Measurements from ENCODE around the gene WIPI1.
"Not testable (repeated sequence)": the region's sequence is repeated elsewhere in the genome, so short reads cannot be mapped to it uniquely, and the experiment has no call there.

The WIPI1 gene

GRCh38 chr17:68385490-68386215 lies 71.6 kb downstream of the WIPI1 start:
- FAIRE-seq = no peak
- no peak for DNase-seq (ENCODE audit: low spot score)

- FAIRE-seq (no peak), DNase-seq (ENCODE audit: low spot score) (no peak)
Observed at GRCh38 chr17:68384941-68385340, 72.4 kb downstream of the WIPI1 start.

GRCh38 chr17:68384471-68384870 lies 72.8 kb downstream of the WIPI1 start:
- DNase-seq (ENCODE audit: low spot score) (no peak), FAIRE-seq (no peak)

- peak; percentile 84 for FAIRE-seq
- DNase-seq (ENCODE audit: low spot score) = peak; percentile 69
Observed at GRCh38 chr17:68383443-68384321, 73.6 kb downstream of the WIPI1 start.

GRCh38 chr17:68383120-68383442 lies 74.2 kb downstream of the WIPI1 start:
- FAIRE-seq (no peak), DNase-seq (ENCODE audit: low spot score) (no peak)

- DNase-seq (ENCODE audit: low spot score) (no peak), FAIRE-seq (no peak)
Observed at GRCh38 chr17:68382582-68383085, 74.7 kb downstream of the WIPI1 start.

- FAIRE-seq = no peak
- peak; percentile 74 for DNase-seq (ENCODE audit: low spot score)
Observed at GRCh38 chr17:68381076-68381900, 76.0 kb downstream of the WIPI1 start.

- FAIRE-seq = no peak
Observed at GRCh38 chr17:68379692-68380677, 77.3 kb downstream of the WIPI1 start.

GRCh38 chr17:68379177-68379510 lies 78.2 kb downstream of the WIPI1 start:
- no peak for FAIRE-seq
- no peak for DNase-seq (ENCODE audit: low spot score)

More at GRCh38 chr17:68379692-68380677, 77.3 kb downstream of the WIPI1 start:
- no peak for DNase-seq (ENCODE audit: low spot score)

- DNase-seq (ENCODE audit: low spot score) (peak; percentile 68), FAIRE-seq (no peak)
Observed at GRCh38 chr17:68378268-68379176, 78.8 kb downstream of the WIPI1 start.

- DNase-seq (ENCODE audit: low spot score) (no peak), FAIRE-seq (no peak)
Observed at GRCh38 chr17:68377771-68378267, 79.5 kb downstream of the WIPI1 start.

GRCh38 chr17:68376178-68376577 lies 81.1 kb downstream of the WIPI1 start:
- DNase-seq (ENCODE audit: low spot score); FAIRE-seq: not testable (repeated sequence)

GRCh38 chr17:68375566-68375965 lies 81.7 kb downstream of the WIPI1 start:
- DNase-seq (ENCODE audit: low spot score) (no peak), FAIRE-seq (no peak)

All from urothelium cell line (cell line).